Measurements from ENCODE around the gene PACSIN2.

DNA sequence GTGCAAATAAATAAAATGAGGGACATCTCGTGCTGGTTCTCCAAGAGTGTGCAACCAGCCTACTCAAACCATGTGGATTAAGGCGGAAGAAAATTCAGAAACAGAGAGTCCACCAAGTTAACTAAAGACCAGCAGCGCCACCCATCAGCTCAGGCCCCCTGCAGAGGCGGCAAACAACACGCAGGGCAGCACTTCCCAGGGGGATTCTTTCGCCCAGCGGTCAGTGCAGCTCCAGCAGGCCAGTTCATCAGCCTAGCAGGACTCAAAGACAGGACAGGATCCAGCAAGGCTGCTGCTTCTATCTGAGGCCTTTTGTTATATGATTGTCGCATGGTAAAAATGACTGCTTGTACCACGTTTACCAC, 51.7 kb downstream of the PACSIN2 start:
- TF ChIP-seq ESRRA (IDR thresholded peaks at IDR 0.05; ENCODE audit: borderline replicate concordance, low read length) (no peak), ZC3H11A (IDR thresholded peaks at IDR 0.05) (no peak), POLR2A (IDR thresholded peaks at IDR 0.05; ENCODE audit: low read length) (no peak), POLR2AphosphoS2 (conservative IDR thresholded peaks at IDR 0.05; ENCODE audit: low read length) (no peak), CBX8 (IDR thresholded peaks at IDR 0.05) (no peak), JUNB (IDR thresholded peaks at IDR 0.05) (no peak), TP53 (CRISPR knock-in tag; IDR thresholded peaks at IDR 0.05) (no peak)
- TF ChIP-seq, protein P1, sequence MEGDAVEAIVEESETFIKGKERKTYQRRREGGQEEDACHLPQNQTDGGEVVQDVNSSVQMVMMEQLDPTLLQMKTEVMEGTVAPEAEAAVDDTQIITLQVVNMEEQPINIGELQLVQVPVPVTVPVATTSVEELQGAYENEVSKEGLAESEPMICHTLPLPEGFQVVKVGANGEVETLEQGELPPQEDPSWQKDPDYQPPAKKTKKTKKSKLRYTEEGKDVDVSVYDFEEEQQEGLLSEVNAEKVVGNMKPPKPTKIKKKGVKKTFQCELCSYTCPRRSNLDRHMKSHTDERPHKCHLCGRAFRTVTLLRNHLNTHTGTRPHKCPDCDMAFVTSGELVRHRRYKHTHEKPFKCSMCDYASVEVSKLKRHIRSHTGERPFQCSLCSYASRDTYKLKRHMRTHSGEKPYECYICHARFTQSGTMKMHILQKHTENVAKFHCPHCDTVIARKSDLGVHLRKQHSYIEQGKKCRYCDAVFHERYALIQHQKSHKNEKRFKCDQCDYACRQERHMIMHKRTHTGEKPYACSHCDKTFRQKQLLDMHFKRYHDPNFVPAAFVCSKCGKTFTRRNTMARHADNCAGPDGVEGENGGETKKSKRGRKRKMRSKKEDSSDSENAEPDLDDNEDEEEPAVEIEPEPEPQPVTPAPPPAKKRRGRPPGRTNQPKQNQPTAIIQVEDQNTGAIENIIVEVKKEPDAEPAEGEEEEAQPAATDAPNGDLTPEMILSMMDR (IDR thresholded peaks at IDR 0.05): no peak
- TF ChIP-seq, protein P2, sequence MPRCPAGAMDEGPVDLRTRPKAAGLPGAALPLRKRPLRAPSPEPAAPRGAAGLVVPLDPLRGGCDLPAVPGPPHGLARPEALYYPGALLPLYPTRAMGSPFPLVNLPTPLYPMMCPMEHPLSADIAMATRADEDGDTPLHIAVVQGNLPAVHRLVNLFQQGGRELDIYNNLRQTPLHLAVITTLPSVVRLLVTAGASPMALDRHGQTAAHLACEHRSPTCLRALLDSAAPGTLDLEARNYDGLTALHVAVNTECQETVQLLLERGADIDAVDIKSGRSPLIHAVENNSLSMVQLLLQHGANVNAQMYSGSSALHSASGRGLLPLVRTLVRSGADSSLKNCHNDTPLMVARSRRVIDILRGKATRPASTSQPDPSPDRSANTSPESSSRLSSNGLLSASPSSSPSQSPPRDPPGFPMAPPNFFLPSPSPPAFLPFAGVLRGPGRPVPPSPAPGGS (IDR thresholded peaks at IDR 0.05): no peak

Data from A549 (cell line).